ENCODE data around the gene MMP24. TPM values are rescaled to one million over a fixed set of nuclear protein-coding genes. Genes with fewer than 3 reads are reported as not detected.

MMP24 gene
- total RNA-seq, 6 experiments from 2014 or later: 0.27 to 1.5 (median 0.84) TPM

DNA sequence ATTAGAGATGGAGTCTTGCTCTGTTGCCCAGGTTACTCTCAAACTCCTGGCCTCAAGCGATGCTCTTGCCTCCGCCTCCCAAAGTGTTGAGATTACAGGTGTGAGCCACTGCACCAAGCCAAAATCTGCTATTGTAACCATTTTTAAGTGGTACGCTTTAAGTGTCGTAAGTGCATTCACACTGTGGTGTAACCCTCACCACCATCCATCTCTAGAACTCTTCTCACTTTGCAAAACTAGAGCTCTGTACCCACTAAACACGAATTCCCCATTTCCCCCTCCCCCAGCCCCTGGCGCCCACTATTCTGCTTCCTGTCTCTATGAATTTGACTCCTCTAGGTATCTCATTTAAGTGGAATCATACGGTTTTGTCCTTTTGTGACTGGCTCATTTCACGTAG, 68.6 kb downstream of the MMP24 start:
- 72% methylated on average over 5 of the region's 8 CpGs for WGBS (ENCODE audit: insufficient coverage, low coverage, low lambda C conversion rate, missing lambda C conversion rate)
- no peak for TF ChIP-seq POLR2A (IDR thresholded peaks at IDR 0.05)
- TF ChIP-seq, protein P1, sequence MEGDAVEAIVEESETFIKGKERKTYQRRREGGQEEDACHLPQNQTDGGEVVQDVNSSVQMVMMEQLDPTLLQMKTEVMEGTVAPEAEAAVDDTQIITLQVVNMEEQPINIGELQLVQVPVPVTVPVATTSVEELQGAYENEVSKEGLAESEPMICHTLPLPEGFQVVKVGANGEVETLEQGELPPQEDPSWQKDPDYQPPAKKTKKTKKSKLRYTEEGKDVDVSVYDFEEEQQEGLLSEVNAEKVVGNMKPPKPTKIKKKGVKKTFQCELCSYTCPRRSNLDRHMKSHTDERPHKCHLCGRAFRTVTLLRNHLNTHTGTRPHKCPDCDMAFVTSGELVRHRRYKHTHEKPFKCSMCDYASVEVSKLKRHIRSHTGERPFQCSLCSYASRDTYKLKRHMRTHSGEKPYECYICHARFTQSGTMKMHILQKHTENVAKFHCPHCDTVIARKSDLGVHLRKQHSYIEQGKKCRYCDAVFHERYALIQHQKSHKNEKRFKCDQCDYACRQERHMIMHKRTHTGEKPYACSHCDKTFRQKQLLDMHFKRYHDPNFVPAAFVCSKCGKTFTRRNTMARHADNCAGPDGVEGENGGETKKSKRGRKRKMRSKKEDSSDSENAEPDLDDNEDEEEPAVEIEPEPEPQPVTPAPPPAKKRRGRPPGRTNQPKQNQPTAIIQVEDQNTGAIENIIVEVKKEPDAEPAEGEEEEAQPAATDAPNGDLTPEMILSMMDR (IDR thresholded peaks at IDR 0.05): no peak
- no peak overlapping the region for H3K27ac ChIP-seq
- no peak for DNase-seq
- no peak for ATAC-seq
- no peaks in the 10 kb centered on the region for H3K9me3 ChIP-seq
- no peak overlapping the region for H3K4me3 ChIP-seq
- H3K36me3 ChIP-seq: no peaks in the 10 kb centered on the region
- intact Hi-C loops (cut with DNase I): loop anchor here in 1 of 2 donors (5.0 kb wide), 1 partner anchor 147 kb away; no protein-coding TSS in a partner anchor
- no peaks in the 10 kb centered on the region for H3K27me3 ChIP-seq
- peaks cover 0 to 6% (median 0%) of the 10 kb centered on the region in 4 donors for H3K4me1 ChIP-seq

DNA sequence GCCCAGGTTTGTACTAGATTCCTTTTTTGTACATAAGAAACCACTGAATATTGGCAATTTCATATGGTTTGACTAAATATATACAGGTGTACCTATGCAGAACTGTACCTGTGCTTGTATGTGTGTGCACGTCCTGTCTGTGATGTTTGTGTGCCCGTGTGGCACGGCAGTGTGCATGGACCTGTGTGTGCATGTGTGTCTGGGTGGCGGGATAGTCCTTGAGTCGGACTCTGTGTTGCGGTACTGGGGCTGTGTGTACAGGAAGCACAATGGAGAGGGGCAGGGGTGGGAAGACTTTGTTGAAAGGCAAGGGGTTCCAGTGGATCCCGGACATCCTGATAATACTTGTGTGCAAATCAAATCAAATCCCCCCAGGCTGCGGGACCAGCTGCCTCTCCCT, 69.2 kb downstream of the MMP24 start:
- intact Hi-C loops (cut with DNase I): loop anchor here in 1 of 2 donors (5.0 kb wide), 1 partner anchor 147 kb away; no protein-coding TSS in a partner anchor
- DNase-seq: no peak
- ATAC-seq: no peak
- Histone ChIP-seq H3K9me3 (no peaks in the 10 kb centered on the region), H3K27ac (no peak overlapping the region), H3K27me3 (no peaks in the 10 kb centered on the region), H3K36me3 (no peaks in the 10 kb centered on the region), H3K4me3 (no peak overlapping the region), H3K4me1 (peaks cover 0 to 6% (median 0%) of the 10 kb centered on the region in 4 donors)
- TF ChIP-seq, protein P1 (IDR thresholded peaks at IDR 0.05): no peak
- TF ChIP-seq POLR2A (IDR thresholded peaks at IDR 0.05): no peak
- 71% methylated on average over 3 of the region's 8 CpGs for WGBS (ENCODE audit: insufficient coverage, low coverage, low lambda C conversion rate, missing lambda C conversion rate)

DNA sequence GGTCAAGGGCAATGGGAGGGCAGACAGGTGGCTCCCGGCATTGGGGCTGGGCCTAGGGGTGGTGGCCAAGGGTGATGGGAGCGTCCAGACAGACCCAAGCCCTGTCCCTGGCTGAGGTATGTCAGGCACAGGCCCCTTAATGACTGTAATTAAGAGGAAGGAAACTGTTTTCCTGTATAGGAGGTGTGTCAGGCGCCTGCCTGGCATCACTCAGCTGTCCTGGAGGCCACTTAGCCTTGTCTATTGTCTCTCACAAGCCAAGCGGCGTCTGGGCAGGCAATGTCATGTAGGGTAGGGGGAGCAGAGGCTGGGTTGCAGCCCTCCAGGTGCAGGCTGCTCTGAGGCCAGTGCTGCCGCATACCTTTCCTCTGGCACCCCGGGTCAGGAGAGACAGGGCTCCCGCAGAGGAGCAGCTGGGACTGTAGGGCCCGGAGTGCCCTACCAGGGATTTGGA, 69.6 kb downstream of the MMP24 start:
- WGBS (ENCODE audit: insufficient coverage, low coverage, low lambda C conversion rate, missing lambda C conversion rate): no CpG with 5 or more reads among the region's 9 CpGs
- intact Hi-C loops (cut with DNase I): loop anchor here in 1 of 2 donors (5.0 kb wide), 1 partner anchor 146 kb away; no protein-coding TSS in a partner anchor
- no peak overlapping the region for H3K4me3 ChIP-seq
- no peak for DNase-seq
- H3K4me1 ChIP-seq: peaks cover 0 to 6% (median 0%) of the 10 kb centered on the region in 4 donors
- no peaks in the 10 kb centered on the region for H3K27me3 ChIP-seq
- no peak overlapping the region for H3K27ac ChIP-seq
- TF ChIP-seq POLR2A (IDR thresholded peaks at IDR 0.05): no peak
- TF ChIP-seq, protein P1 (IDR thresholded peaks at IDR 0.05): no peak
- H3K36me3 ChIP-seq: no peaks in the 10 kb centered on the region
- ATAC-seq: no peak
- H3K9me3 ChIP-seq: no peaks in the 10 kb centered on the region

DNA sequence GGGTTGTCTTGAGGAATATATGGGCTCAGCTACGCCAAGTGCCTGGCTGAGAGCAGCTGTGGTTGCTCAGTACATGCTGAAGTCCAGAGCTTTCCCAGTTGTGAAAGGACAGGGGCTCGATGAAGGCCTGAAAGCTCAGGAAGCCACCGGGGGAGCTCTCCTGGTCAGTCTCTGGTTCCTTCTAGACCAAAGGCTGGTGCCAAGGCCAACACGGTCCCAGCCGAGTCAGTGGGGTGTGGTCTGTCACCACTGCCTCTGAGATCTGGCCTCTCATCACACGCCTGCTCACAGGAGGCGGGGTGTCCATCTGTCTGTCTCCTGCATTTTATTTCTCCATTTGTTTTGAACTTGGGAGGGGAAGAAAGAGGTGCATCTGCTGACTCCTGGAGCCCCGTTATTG, 70.7 kb downstream of the MMP24 start:
- TF ChIP-seq, protein P1 (IDR thresholded peaks at IDR 0.05): no peak
- no peak for TF ChIP-seq POLR2A (IDR thresholded peaks at IDR 0.05)
- ATAC-seq (peak in 1 of 4 donors; percentile 15), DNase-seq (no peak)
- Histone ChIP-seq H3K27me3 (no peaks in the 10 kb centered on the region), H3K4me3 (no peak overlapping the region), H3K9me3 (no peaks in the 10 kb centered on the region), H3K27ac (no peak overlapping the region), H3K36me3 (no peaks in the 10 kb centered on the region), H3K4me1 (peaks cover 0 to 6% (median 0%) of the 10 kb centered on the region in 4 donors)
- intact Hi-C loops (cut with DNase I): loop anchor here in 1 of 2 donors (5.0 kb wide), 1 partner anchor 145 kb away; no protein-coding TSS in a partner anchor
- 43% methylated on average over 2 of the region's 8 CpGs for WGBS (ENCODE audit: insufficient coverage, low coverage, low lambda C conversion rate, missing lambda C conversion rate)

Measured in right lobe of liver (tissue), 6 donors.